MM.1S (cell line): Measurements from ENCODE around the gene SRRM1.
A peak's percentile ranks its signal among the peaks of the same experiment; 100 is the strongest.
"Not testable (repeated sequence)": the region's sequence is repeated elsewhere in the genome, so short reads cannot be mapped to it uniquely, and the experiment has no call there.

ENCODE experiments used
- DNase-seq: peaks from one replicate; pipeline ENCODE4 v3.0.0-alpha.2; 2015
- H2AFZ ChIP-seq: fragments of 300-600 bp; sonication (generic); 2 replicates; pipeline ENCODE4 v1.6.0; 2016; ENCODE audit warnings: antibody characterized with exemption, low read length
- H3F3A ChIP-seq: fragments of 300-600 bp; sonication (generic); 2 replicates; pipeline ENCODE4 v1.6.1; 2016; ENCODE audit warnings: mild to moderate bottlenecking, antibody characterized with exemption, low read length, moderate library complexity, mixed read lengths; ENCODE audit not compliant: insufficient read depth
- H3K27ac ChIP-seq: fragments of 300-600 bp; sonication (generic); 2 replicates; pipeline ENCODE4 v1.5.1; 2016; ENCODE audit warnings: mild to moderate bottlenecking, low read length
- H3K27me3 ChIP-seq: fragments of 300-600 bp; sonication (generic); replicated peaks from 2 replicates; pipeline ENCODE4 v1.6.0; 2016; ENCODE audit warnings: low read length; ENCODE audit not compliant: insufficient read depth
- H3K36me3 ChIP-seq: fragments of 300-600 bp; sonication (generic); replicated peaks from 2 replicates; pipeline ENCODE4 v1.6.1; 2016; ENCODE audit warnings: mild to moderate bottlenecking, low read length, mixed read lengths; ENCODE audit not compliant: insufficient read depth
- H3K4me1 ChIP-seq: fragments of 300-600 bp; sonication (generic); 2 replicates; pipeline ENCODE4 v1.6.1; 2016; ENCODE audit warnings: low read length, mixed read lengths
- H3K4me2 ChIP-seq: fragments of 300-600 bp; sonication (generic); 2 replicates; pipeline ENCODE4 v1.6.0; 2016; ENCODE audit warnings: low read depth, low read length
- H3K4me3 ChIP-seq: fragments of 300-600 bp; sonication (generic); 2 replicates; pipeline ENCODE4 v1.5.1; 2016; ENCODE audit warnings: low read length, mixed read lengths
- H3K79me2 ChIP-seq: fragments of 300-600 bp; sonication (generic); 2 replicates; pipeline ENCODE4 v1.6.1; 2016; ENCODE audit warnings: mixed run types, low read length, mixed read lengths
- H3K9ac ChIP-seq: fragments of 300-600 bp; sonication (generic); 2 replicates; pipeline ENCODE4 v1.6.1; 2016; ENCODE audit warnings: low read length, mixed read lengths
- H3K9me2 ChIP-seq: fragments of 300-600 bp; sonication (generic); replicated peaks from 2 replicates; pipeline ENCODE4 v1.6.1; 2016; ENCODE audit warnings: mild to moderate bottlenecking, low read length, mixed read lengths; ENCODE audit not compliant: insufficient read depth
- H3K9me3 ChIP-seq: fragments of 300-600 bp; sonication (generic); replicated peaks from 2 replicates; pipeline ENCODE4 v1.6.1; 2016; ENCODE audit warnings: mild to moderate bottlenecking, low read length, mixed read lengths; ENCODE audit not compliant: insufficient read depth
- H4K20me1 ChIP-seq: fragments of 300-600 bp; sonication (generic); 2 replicates; pipeline ENCODE4 v1.6.1; 2016; ENCODE audit warnings: mild to moderate bottlenecking, low read length, moderate library complexity, mixed read lengths; ENCODE audit not compliant: insufficient read depth
- EZH2 ChIP-seq: fragments of 300-600 bp; sonication (generic); optimal IDR thresholded peaks from 2 replicates; pipeline ENCODE3; 2017; ENCODE audit warnings: low read depth, mild to moderate bottlenecking, antibody characterized with exemption, low read length, mixed read lengths
- EZH2phosphoT487 ChIP-seq: fragments of 300-600 bp; sonication (generic); IDR thresholded peaks from 2 replicates; pipeline ENCODE4 v1.6.1; 2018; ENCODE audit warnings: antibody characterized with exemption, low read length
- TF ChIP-seq, protein P1 (sequence below): fragments of 300-600 bp; sonication (generic); IDR thresholded peaks from 2 replicates; pipeline ENCODE4 v1.5.1; 2016; ENCODE audit warnings: antibody characterized with exemption, low read length, mixed read lengths

Gene SRRM1

GRCh38 chr1:24717887-24718650 lies 75.0 kb downstream of the SRRM1 start:
- H3F3A ChIP-seq, result peaks cover 4% of the 10 kb centered on the region; the same call in 1 of the 2 replicates
- H3K9me2 ChIP-seq, result no peaks in the 10 kb centered on the region
- no peaks in the 10 kb centered on the region for H4K20me1 ChIP-seq
- no peak overlapping the region for H2AFZ ChIP-seq
- no peaks in the 10 kb centered on the region for H3K79me2 ChIP-seq
- DNase-seq, result no peak
- no peak overlapping the region for H3K4me2 ChIP-seq
- H3K4me3 ChIP-seq, result no peak overlapping the region
- no peak overlapping the region for H3K9ac ChIP-seq
- no peak overlapping the region for H3K27ac ChIP-seq
- no peaks in the 10 kb centered on the region for H3K36me3 ChIP-seq
- no peaks in the 10 kb centered on the region for H3K9me3 ChIP-seq
- no peaks in the 10 kb centered on the region for H3K27me3 ChIP-seq
- H3K4me1 ChIP-seq, result no peaks in the 10 kb centered on the region
- TF ChIP-seq EZH2phosphoT487 (no peak), EZH2 (no peak)

GRCh38 chr1:24720152-24720551 lies 77.0 kb downstream of the SRRM1 start:
- Histone ChIP-seq H4K20me1 (no peaks in the 10 kb centered on the region), H3K4me2 (no peak overlapping the region), H3K9me3 (no peaks in the 10 kb centered on the region), H3K4me3 (no peak overlapping the region), H3K79me2 (no peaks in the 10 kb centered on the region), H3K27ac (no peak overlapping the region), H3K27me3 (no peaks in the 10 kb centered on the region), H3K4me1 (no peaks in the 10 kb centered on the region), H3F3A (peaks cover 4% of the 10 kb centered on the region; the same call in 1 of the 2 replicates), H3K9me2 (no peaks in the 10 kb centered on the region), H3K9ac (no peak overlapping the region), H2AFZ (no peak overlapping the region), H3K36me3 (no peaks in the 10 kb centered on the region)
- no peak for DNase-seq
- TF ChIP-seq EZH2, result no peak
- TF ChIP-seq, protein P1, sequence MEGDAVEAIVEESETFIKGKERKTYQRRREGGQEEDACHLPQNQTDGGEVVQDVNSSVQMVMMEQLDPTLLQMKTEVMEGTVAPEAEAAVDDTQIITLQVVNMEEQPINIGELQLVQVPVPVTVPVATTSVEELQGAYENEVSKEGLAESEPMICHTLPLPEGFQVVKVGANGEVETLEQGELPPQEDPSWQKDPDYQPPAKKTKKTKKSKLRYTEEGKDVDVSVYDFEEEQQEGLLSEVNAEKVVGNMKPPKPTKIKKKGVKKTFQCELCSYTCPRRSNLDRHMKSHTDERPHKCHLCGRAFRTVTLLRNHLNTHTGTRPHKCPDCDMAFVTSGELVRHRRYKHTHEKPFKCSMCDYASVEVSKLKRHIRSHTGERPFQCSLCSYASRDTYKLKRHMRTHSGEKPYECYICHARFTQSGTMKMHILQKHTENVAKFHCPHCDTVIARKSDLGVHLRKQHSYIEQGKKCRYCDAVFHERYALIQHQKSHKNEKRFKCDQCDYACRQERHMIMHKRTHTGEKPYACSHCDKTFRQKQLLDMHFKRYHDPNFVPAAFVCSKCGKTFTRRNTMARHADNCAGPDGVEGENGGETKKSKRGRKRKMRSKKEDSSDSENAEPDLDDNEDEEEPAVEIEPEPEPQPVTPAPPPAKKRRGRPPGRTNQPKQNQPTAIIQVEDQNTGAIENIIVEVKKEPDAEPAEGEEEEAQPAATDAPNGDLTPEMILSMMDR, result no peak
- TF ChIP-seq EZH2phosphoT487, result no peak

DNA sequence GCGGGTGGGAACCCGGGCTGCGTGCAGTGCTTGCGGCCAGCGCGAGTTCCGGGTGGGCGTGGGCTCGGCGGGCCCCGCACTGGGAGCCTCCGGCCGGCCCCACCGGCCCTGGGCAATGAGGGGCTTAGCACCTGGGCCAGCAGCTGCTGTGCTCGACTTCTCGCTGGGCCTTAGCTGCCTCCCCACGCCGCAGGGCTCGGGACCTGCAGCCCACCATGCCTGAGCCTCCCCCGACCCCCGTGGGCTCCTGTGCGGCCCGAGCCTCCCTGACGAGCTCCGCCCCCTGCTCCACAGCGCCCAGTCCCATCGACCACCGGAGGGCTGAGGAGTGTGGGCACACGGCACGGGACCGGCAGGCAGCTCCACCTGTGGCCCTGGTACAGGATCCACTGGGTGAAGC lies 78.4 kb downstream of the SRRM1 start:
- Histone ChIP-seq H3K27ac (no peak overlapping the region), H3K4me3 (no peak overlapping the region), H3K9me2 (no peaks in the 10 kb centered on the region), H3K9ac (no peak overlapping the region), H3K79me2 (no peaks in the 10 kb centered on the region), H3K27me3 (no peaks in the 10 kb centered on the region), H3K4me1 (peaks cover 2% of the 10 kb centered on the region; the same call in 1 of the 2 replicates), H2AFZ (no peak overlapping the region), H4K20me1 (no peaks in the 10 kb centered on the region), H3K4me2 (no peak overlapping the region), H3K9me3 (no peaks in the 10 kb centered on the region), H3K36me3 (no peaks in the 10 kb centered on the region), H3F3A (peaks cover 4% of the 10 kb centered on the region; the same call in 1 of the 2 replicates)
- no peak for TF ChIP-seq EZH2phosphoT487
- TF ChIP-seq, protein P1, result no peak
- no peak for TF ChIP-seq EZH2
- DNase-seq, result no peak

- not testable (repeated sequence) for H3K79me2 ChIP-seq, H4K20me1 ChIP-seq, H3K9me2 ChIP-seq, H3K36me3 ChIP-seq, H3K4me1 ChIP-seq, H2AFZ ChIP-seq, H3K9me3 ChIP-seq, H3K27me3 ChIP-seq
- Histone ChIP-seq H3K4me2 (peak overlapping the region; percentile 43; the same call in 1 of the 2 replicates), H3K9ac (peak overlapping the region; percentile 25; the same call in 1 of the 2 replicates), H3K4me3 (peak overlapping the region; percentile 51), H3K27ac (peak overlapping the region; percentile 68; the same call in 1 of the 2 replicates), H3F3A (peaks cover 12% of the 10 kb centered on the region)
- DNase-seq, result peak; percentile 57
Measured at GRCh38 chr1:24722073-24723035, 79.3 kb downstream of the SRRM1 start.
